ENCODE results near the gene CDH4.

GRCh38 chr20:61688411-61688810 lies 436.4 kb downstream of the CDH4 start:
- TF ChIP-seq EZH2 (IDR thresholded peaks at IDR 0.05; ENCODE audit: insufficient read depth, low read length) = no peak
- TF ChIP-seq, protein P1, sequence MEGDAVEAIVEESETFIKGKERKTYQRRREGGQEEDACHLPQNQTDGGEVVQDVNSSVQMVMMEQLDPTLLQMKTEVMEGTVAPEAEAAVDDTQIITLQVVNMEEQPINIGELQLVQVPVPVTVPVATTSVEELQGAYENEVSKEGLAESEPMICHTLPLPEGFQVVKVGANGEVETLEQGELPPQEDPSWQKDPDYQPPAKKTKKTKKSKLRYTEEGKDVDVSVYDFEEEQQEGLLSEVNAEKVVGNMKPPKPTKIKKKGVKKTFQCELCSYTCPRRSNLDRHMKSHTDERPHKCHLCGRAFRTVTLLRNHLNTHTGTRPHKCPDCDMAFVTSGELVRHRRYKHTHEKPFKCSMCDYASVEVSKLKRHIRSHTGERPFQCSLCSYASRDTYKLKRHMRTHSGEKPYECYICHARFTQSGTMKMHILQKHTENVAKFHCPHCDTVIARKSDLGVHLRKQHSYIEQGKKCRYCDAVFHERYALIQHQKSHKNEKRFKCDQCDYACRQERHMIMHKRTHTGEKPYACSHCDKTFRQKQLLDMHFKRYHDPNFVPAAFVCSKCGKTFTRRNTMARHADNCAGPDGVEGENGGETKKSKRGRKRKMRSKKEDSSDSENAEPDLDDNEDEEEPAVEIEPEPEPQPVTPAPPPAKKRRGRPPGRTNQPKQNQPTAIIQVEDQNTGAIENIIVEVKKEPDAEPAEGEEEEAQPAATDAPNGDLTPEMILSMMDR (IDR thresholded peaks at IDR 0.05; ENCODE audit: insufficient read depth, low read depth, low read length) = no peak

Measured in astrocyte (in vitro differentiated cells and primary cell).